Measurements from ENCODE around the gene CNTF.

DNA sequence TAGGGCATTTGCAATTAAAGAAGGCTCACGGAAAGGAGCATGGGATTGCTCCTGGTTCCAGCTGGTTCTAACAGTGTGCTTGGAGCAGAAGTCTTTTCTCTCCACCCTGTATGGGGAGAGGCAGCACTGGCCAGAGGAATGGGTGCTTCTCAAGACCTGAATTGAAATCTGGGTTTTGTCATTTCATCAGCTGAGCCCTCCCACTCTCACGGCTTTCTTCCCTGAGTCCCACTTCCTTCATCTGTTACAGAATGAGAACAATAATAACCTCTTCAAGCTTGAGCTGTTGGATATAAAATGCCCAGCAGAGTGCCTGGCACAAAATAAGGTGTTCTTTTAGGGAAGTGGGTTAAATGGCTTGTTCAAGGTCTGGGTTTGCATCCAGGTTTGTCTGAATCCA lies 17.2 kb downstream of the CNTF start:
- TF ChIP-seq SUZ12 (IDR thresholded peaks at IDR 0.05; ENCODE audit: extremely low read depth, insufficient read depth, insufficient read length) (no peak), ZNF274 (IDR thresholded peaks at IDR 0.05; ENCODE audit: low read depth, low read length) (no peak)

All from NT2/D1 (cell line).